ENCODE data around the gene HIGD1A.

GRCh38 chr3:42844815-42845214 lies 40.5 kb upstream of the HIGD1A start:
- TF ChIP-seq CTCF (conservative IDR thresholded peaks at IDR 0.05; ENCODE audit: low read length) (no peak), EZH2phosphoT487 (IDR thresholded peaks at IDR 0.05; ENCODE audit: borderline replicate concordance, low read depth, low read length) (no peak)

All from OCI-LY7 (cell line).